ENCODE measurements around the gene CCDC6. TPM values are rescaled to one million over a fixed set of nuclear protein-coding genes. Genes with fewer than 3 reads are reported as not detected.
"Not testable (repeated sequence)": the region's sequence is repeated elsewhere in the genome, so short reads cannot be mapped to it uniquely, and the experiment has no call there.

Gene CCDC6
- total RNA-seq, 1 donor from 2014 or later: 57.6 TPM

- no peak for TF ChIP-seq CTCF (IDR thresholded peaks at IDR 0.05; ENCODE audit: unreplicated experiment)
- no peaks in the 10 kb centered on the region for H3K9me3 Mint-ChIP-seq (ENCODE audit: low read depth)
- no peaks in the 10 kb centered on the region for H3K27me3 Mint-ChIP-seq
- H3K27ac Mint-ChIP-seq: no peak overlapping the region
- no peak overlapping the region for H3K4me3 Mint-ChIP-seq (ENCODE audit: low read depth)
- H3K36me3 Mint-ChIP-seq (ENCODE audit: insufficient read depth): no peaks in the 10 kb centered on the region
- no peak for DNase-seq (ENCODE audit: low spot score, unreplicated experiment)
- no peaks in the 10 kb centered on the region for H3K4me1 Mint-ChIP-seq (ENCODE audit: low read depth)
Measured at GRCh38 chr10:59752278-59752940, 153.9 kb downstream of the CCDC6 start.

- no peaks in the 10 kb centered on the region for H3K9me3 Mint-ChIP-seq (ENCODE audit: low read depth)
- no peak for TF ChIP-seq CTCF (IDR thresholded peaks at IDR 0.05; ENCODE audit: unreplicated experiment)
- no peak overlapping the region for H3K4me3 Mint-ChIP-seq (ENCODE audit: low read depth)
- H3K36me3 Mint-ChIP-seq (ENCODE audit: insufficient read depth): no peaks in the 10 kb centered on the region
- H3K27me3 Mint-ChIP-seq: no peaks in the 10 kb centered on the region
- no peaks in the 10 kb centered on the region for H3K4me1 Mint-ChIP-seq (ENCODE audit: low read depth)
- H3K27ac Mint-ChIP-seq: no peak overlapping the region
- DNase-seq (ENCODE audit: low spot score, unreplicated experiment): no peak
Measured at GRCh38 chr10:59750155-59750945, 156.0 kb downstream of the CCDC6 start.

GRCh38 chr10:59748834-59749233, 157.5 kb downstream of the CCDC6 start:
- TF ChIP-seq CTCF (IDR thresholded peaks at IDR 0.05; ENCODE audit: unreplicated experiment): no peak
- Mint-ChIP-seq H3K4me3 (ENCODE audit: low read depth) (no peak overlapping the region), H3K9me3 (ENCODE audit: low read depth) (no peaks in the 10 kb centered on the region), H3K4me1 (ENCODE audit: low read depth) (no peaks in the 10 kb centered on the region), H3K27me3 (no peaks in the 10 kb centered on the region), H3K27ac (no peak overlapping the region), H3K36me3 (ENCODE audit: insufficient read depth) (no peaks in the 10 kb centered on the region)
- DNase-seq (ENCODE audit: low spot score, unreplicated experiment): no peak

GRCh38 chr10:59745163-59745650, 161.1 kb downstream of the CCDC6 start:
- TF ChIP-seq CTCF (IDR thresholded peaks at IDR 0.05; ENCODE audit: unreplicated experiment): no peak
- DNase-seq (ENCODE audit: low spot score, unreplicated experiment): no peak
- H3K27me3 Mint-ChIP-seq: no peaks in the 10 kb centered on the region
- H3K9me3 Mint-ChIP-seq (ENCODE audit: low read depth): peaks cover 3% of the 10 kb centered on the region
- H3K27ac Mint-ChIP-seq: no peak overlapping the region
- H3K36me3 Mint-ChIP-seq (ENCODE audit: insufficient read depth): no peaks in the 10 kb centered on the region
- no peaks in the 10 kb centered on the region for H3K4me1 Mint-ChIP-seq (ENCODE audit: low read depth)
- H3K4me3 Mint-ChIP-seq (ENCODE audit: low read depth): no peak overlapping the region

GRCh38 chr10:59744762-59745161, 161.6 kb downstream of the CCDC6 start:
- H3K4me1 Mint-ChIP-seq (ENCODE audit: low read depth): not testable (repeated sequence)

GRCh38 chr10:59744156-59744555, 162.2 kb downstream of the CCDC6 start:
- not testable (repeated sequence) for H3K4me3 Mint-ChIP-seq (ENCODE audit: low read depth); H3K9me3 Mint-ChIP-seq (ENCODE audit: low read depth); H3K27me3 Mint-ChIP-seq; H3K36me3 Mint-ChIP-seq (ENCODE audit: insufficient read depth); H3K4me1 Mint-ChIP-seq (ENCODE audit: low read depth); H3K27ac Mint-ChIP-seq; DNase-seq (ENCODE audit: low spot score, unreplicated experiment)

More at GRCh38 chr10:59744762-59745161, 161.6 kb downstream of the CCDC6 start:
- H3K4me3 Mint-ChIP-seq (ENCODE audit: low read depth); H3K27me3 Mint-ChIP-seq; H3K36me3 Mint-ChIP-seq (ENCODE audit: insufficient read depth); DNase-seq (ENCODE audit: low spot score, unreplicated experiment); H3K9me3 Mint-ChIP-seq (ENCODE audit: low read depth): not testable (repeated sequence)
- peak overlapping the region; percentile 59 for H3K27ac Mint-ChIP-seq

All from progenitor cell of endocrine pancreas (in vitro differentiated cells).